ENCODE data around the gene DNHD1. TPM values are rescaled to one million over a fixed set of nuclear protein-coding genes. Genes with fewer than 3 reads are reported as not detected.

Gene DNHD1
- total RNA-seq, 1 experiment from 2014 or later = 10.6 TPM

DNA sequence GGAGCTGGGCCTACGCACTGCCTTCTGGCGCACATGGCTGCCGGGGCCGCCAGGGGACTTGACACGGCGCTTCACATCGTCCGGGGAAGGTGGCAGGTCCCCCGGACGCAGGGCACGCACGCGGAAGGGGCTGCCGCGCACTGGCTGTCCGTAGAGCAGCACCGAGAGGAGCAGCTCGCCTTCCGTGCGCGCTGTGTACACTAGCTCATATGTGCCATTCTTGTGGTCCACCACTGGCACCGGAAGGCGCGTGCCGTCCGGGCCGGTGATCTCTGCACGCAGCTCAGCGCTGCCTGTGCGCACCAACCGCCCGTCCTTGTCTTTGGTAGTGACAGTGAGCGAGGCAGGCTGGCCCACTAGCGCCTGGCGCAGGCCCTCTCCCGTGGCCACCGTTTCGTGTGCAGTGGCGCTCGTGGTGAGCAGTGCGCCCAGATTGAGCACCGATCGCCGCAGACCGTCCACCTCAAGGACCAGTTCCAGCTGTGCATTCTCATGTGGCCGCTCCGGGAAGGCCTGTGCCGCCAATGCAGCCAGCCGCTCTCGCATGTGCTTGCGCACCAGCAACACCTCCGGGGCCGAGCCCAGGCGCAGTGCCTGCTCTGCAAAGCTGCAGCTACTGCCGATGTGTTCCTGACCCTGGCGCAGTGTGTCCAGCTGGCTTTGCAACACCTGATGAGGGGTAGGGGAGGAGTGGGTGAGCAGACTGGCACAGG is 40.6 kb upstream of the DNHD1 start:
- no peak for ATAC-seq
- ChIA-PET CTCF (interaction anchor here (1.9 kb wide), 1 partner anchor 77 kb away, joined by 6 read pairs; no protein-coding TSS in a partner anchor), POLR2A (no interaction called here)
- intact Hi-C loops (cut with micrococcal nuclease; ENCODE audit: unreplicated experiment) (no loop called here), in situ Hi-C loops (cut with HindIII; ENCODE audit: low pct_unique_long_range_greater_than_20kb, low sequenced_read_pairs) (no loop called here)
- Histone ChIP-seq H3K4me1 (ENCODE audit: control insufficient read depth, insufficient read depth, low read length) (no peaks in the 10 kb centered on the region), H3K27ac (ENCODE audit: low read length) (no peak overlapping the region), H3K36me3 (ENCODE audit: control insufficient read depth, insufficient read depth, low read length) (no peaks in the 10 kb centered on the region; the same call in 1 of the 2 replicates), H3K27me3 (ENCODE audit: control insufficient read depth, insufficient read depth, low read length) (no peaks in the 10 kb centered on the region), H3K9me3 (ENCODE audit: control insufficient read depth, insufficient read depth, low read depth, low read length) (no peaks in the 10 kb centered on the region), H3K4me3 (ENCODE audit: low read depth in 2 of 2, low read length in 2 of 2) (no peak overlapping the region)
- no TSS peak for BruUV-seq (replicated peaks)
- no peak for DNase-seq (ENCODE audit: low read depth, low spot score)
- TF ChIP-seq, protein P1, sequence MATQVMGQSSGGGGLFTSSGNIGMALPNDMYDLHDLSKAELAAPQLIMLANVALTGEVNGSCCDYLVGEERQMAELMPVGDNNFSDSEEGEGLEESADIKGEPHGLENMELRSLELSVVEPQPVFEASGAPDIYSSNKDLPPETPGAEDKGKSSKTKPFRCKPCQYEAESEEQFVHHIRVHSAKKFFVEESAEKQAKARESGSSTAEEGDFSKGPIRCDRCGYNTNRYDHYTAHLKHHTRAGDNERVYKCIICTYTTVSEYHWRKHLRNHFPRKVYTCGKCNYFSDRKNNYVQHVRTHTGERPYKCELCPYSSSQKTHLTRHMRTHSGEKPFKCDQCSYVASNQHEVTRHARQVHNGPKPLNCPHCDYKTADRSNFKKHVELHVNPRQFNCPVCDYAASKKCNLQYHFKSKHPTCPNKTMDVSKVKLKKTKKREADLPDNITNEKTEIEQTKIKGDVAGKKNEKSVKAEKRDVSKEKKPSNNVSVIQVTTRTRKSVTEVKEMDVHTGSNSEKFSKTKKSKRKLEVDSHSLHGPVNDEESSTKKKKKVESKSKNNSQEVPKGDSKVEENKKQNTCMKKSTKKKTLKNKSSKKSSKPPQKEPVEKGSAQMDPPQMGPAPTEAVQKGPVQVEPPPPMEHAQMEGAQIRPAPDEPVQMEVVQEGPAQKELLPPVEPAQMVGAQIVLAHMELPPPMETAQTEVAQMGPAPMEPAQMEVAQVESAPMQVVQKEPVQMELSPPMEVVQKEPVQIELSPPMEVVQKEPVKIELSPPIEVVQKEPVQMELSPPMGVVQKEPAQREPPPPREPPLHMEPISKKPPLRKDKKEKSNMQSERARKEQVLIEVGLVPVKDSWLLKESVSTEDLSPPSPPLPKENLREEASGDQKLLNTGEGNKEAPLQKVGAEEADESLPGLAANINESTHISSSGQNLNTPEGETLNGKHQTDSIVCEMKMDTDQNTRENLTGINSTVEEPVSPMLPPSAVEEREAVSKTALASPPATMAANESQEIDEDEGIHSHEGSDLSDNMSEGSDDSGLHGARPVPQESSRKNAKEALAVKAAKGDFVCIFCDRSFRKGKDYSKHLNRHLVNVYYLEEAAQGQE (IDR thresholded peaks at IDR 0.05; ENCODE audit: insufficient read depth in 1 of 2, low read depth in 2 of 2, low read length in 1 of 2) = no peak
- TF ChIP-seq TCF7L2 (IDR thresholded peaks at IDR 0.05; ENCODE audit: low read depth, low read length) (no peak), SIN3A (IDR thresholded peaks at IDR 0.05; ENCODE audit: borderline replicate concordance, insufficient read depth, low read depth, low read length) (no peak), POLR2AphosphoS5 (IDR thresholded peaks at IDR 0.05; ENCODE audit: low read depth, low read length) (no peak)
- TF ChIP-seq, protein P2, sequence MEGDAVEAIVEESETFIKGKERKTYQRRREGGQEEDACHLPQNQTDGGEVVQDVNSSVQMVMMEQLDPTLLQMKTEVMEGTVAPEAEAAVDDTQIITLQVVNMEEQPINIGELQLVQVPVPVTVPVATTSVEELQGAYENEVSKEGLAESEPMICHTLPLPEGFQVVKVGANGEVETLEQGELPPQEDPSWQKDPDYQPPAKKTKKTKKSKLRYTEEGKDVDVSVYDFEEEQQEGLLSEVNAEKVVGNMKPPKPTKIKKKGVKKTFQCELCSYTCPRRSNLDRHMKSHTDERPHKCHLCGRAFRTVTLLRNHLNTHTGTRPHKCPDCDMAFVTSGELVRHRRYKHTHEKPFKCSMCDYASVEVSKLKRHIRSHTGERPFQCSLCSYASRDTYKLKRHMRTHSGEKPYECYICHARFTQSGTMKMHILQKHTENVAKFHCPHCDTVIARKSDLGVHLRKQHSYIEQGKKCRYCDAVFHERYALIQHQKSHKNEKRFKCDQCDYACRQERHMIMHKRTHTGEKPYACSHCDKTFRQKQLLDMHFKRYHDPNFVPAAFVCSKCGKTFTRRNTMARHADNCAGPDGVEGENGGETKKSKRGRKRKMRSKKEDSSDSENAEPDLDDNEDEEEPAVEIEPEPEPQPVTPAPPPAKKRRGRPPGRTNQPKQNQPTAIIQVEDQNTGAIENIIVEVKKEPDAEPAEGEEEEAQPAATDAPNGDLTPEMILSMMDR (IDR thresholded peaks at IDR 0.05) = no peak

DNA sequence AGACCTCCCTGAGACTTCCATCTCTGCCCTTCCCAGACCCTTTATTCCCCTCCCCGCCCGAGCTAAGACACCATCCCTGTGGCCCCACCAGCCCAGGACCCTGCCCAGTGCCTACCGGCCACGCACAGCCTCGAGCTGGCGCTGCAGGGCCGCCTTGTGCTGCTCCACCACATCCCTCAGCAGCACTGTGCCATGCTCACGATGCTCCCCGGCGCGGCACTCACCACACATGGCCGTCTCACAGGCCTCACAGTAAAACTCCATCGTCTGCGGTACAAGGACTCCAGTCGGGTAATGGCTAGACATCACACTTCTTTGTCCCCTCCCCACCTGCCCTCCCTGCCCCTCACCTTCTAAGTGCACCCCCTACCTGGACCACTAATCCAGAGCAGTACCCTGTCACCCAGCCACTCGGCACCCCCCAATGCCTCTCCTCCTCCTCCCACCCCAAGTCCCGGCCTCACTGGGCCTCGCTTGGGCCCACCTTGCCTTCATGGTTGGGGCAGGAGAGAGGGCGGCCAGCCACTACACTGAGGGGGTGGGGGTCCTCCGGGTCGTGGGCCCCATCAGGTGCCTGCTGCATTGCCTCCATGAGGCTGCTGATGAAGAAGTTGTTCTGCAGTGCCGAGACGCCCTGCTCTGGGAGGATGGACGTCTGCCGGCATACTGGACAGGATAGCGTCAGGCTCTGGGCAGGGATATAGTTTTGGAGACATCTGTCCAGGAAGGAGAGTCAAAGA is 39.3 kb upstream of the DNHD1 start:
- H3K27me3 ChIP-seq (ENCODE audit: control insufficient read depth, insufficient read depth, low read length) = no peaks in the 10 kb centered on the region
- no peaks in the 10 kb centered on the region for H3K4me1 ChIP-seq (ENCODE audit: control insufficient read depth, insufficient read depth, low read length)
- TF ChIP-seq TCF7L2 (IDR thresholded peaks at IDR 0.05; ENCODE audit: low read depth, low read length) = no peak
- no peak overlapping the region for H3K4me3 ChIP-seq (ENCODE audit: low read depth in 2 of 2, low read length in 2 of 2)
- intact Hi-C loops (cut with micrococcal nuclease; ENCODE audit: unreplicated experiment) (no loop called here), in situ Hi-C loops (cut with HindIII; ENCODE audit: low pct_unique_long_range_greater_than_20kb, low sequenced_read_pairs) (no loop called here)
- H3K27ac ChIP-seq (ENCODE audit: low read length) = no peak overlapping the region
- H3K36me3 ChIP-seq (ENCODE audit: control insufficient read depth, insufficient read depth, low read length) = no peaks in the 10 kb centered on the region; the same call in 1 of the 2 replicates
- ChIA-PET POLR2A (interaction anchor here (0.6 kb wide), 1 partner anchor 30 kb away, joined by 7 read pairs; no protein-coding TSS in a partner anchor), CTCF (interaction anchor here (0.5 to 1.9 kb wide), 2 partner anchors 79 to 120 kb away, joined by 6 to 7 read pairs; no protein-coding TSS in a partner anchor)
- DNase-seq (ENCODE audit: low read depth, low spot score) (no peak), ATAC-seq (peak; percentile 12; the same call in 1 of the 2 replicates)
- H3K9me3 ChIP-seq (ENCODE audit: control insufficient read depth, insufficient read depth, low read depth, low read length) = no peaks in the 10 kb centered on the region
- no TSS peak for BruUV-seq (replicated peaks)

Measured in Panc1 (cell line).